ENCODE data around the gene ARHGAP4.

Gene ARHGAP4

DNA sequence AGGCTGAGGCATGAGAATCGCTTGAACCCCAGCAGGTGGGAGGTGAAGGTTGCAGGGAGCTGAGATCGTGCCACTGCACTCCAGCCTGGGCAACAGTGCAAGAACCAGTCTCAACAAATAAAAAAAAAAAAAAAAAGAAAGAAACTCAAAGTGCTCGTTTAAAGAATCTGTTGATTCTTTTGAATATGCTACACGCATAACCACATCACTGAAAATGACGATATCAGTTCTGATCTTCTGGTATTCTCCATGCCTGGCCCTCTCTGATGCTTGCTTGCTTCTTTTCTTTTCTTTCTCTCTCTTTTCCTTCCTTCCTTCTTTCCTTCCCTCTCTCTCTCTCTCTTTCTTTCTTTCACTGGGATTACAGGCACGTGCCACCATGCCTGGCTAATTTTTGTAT, 14.3 kb downstream of the ARHGAP4 start:
- no peak for DNase-seq
- TF ChIP-seq, protein P1, sequence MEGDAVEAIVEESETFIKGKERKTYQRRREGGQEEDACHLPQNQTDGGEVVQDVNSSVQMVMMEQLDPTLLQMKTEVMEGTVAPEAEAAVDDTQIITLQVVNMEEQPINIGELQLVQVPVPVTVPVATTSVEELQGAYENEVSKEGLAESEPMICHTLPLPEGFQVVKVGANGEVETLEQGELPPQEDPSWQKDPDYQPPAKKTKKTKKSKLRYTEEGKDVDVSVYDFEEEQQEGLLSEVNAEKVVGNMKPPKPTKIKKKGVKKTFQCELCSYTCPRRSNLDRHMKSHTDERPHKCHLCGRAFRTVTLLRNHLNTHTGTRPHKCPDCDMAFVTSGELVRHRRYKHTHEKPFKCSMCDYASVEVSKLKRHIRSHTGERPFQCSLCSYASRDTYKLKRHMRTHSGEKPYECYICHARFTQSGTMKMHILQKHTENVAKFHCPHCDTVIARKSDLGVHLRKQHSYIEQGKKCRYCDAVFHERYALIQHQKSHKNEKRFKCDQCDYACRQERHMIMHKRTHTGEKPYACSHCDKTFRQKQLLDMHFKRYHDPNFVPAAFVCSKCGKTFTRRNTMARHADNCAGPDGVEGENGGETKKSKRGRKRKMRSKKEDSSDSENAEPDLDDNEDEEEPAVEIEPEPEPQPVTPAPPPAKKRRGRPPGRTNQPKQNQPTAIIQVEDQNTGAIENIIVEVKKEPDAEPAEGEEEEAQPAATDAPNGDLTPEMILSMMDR (IDR thresholded peaks at IDR 0.05; ENCODE audit: low read depth, low read length) = no peak
- no peak overlapping the region for H3K4me3 ChIP-seq (ENCODE audit: low read depth, low read length)
- no peak overlapping the region for H3K27ac ChIP-seq
- no peaks in the 10 kb centered on the region for H3K9me3 ChIP-seq (ENCODE audit: severe bottlenecking)
- peaks cover 29% of the 10 kb centered on the region for H3K27me3 ChIP-seq (ENCODE audit: insufficient read depth, low read depth, severe bottlenecking)
- no peaks in the 10 kb centered on the region; the same call in 1 of the 2 replicates for H3K36me3 ChIP-seq

DNA sequence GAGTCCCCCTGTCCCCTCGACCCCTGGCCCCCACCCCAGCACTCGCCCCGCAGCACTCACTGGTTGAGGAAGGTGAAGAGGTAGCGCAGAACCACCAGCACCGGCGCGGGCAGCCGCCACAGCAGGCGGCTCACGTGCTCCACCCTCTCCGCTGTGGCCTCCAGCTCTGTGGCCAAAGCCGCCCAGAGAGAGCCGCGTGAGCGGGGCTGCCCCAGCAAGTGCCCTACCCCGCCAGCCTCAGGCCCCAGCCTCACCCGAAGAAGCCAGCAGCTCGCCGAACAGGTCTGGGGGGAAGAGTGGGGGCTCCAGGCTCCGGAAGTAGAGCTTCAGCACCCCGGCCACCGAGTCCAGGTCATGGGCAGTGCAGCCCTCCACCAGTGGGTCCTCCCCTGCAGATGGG, 15.6 kb downstream of the ARHGAP4 start:
- Histone ChIP-seq H3K36me3 (no peaks in the 10 kb centered on the region; the same call in 1 of the 2 replicates), H3K27me3 (ENCODE audit: insufficient read depth, low read depth, severe bottlenecking) (peaks cover 22% of the 10 kb centered on the region), H3K27ac (no peak overlapping the region), H3K4me3 (ENCODE audit: low read depth, low read length) (no peak overlapping the region), H3K9me3 (ENCODE audit: severe bottlenecking) (no peaks in the 10 kb centered on the region)
- TF ChIP-seq, protein P1 (IDR thresholded peaks at IDR 0.05; ENCODE audit: low read depth, low read length) = no peak
- DNase-seq = no peak

DNA sequence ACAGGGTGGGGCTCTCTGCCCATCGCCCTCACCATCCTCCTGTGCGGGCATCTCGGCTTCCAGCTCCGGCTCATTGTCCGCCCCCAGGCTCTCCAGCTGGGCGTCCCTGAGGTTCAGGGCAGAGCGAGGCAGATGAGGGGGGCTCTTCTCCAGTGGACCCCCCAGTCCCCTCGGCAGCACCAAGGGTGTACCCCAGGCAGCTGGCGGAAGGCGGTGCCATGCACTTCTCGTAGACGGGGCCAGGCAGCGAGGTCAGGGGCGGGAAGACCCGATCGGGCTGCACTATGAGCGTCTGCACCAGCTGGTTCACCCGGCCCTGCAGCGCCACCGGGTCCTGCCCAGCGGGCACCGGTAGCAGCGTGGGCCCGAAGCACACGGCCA, 16.1 kb downstream of the ARHGAP4 start:
- TF ChIP-seq, protein P1 (IDR thresholded peaks at IDR 0.05; ENCODE audit: low read depth, low read length) = no peak
- Histone ChIP-seq H3K27ac (no peak overlapping the region), H3K9me3 (ENCODE audit: severe bottlenecking) (no peaks in the 10 kb centered on the region), H3K4me3 (ENCODE audit: low read depth, low read length) (no peak overlapping the region), H3K36me3 (no peaks in the 10 kb centered on the region; the same call in 1 of the 2 replicates), H3K27me3 (ENCODE audit: insufficient read depth, low read depth, severe bottlenecking) (peaks cover 22% of the 10 kb centered on the region)
- no peak for DNase-seq

DNA sequence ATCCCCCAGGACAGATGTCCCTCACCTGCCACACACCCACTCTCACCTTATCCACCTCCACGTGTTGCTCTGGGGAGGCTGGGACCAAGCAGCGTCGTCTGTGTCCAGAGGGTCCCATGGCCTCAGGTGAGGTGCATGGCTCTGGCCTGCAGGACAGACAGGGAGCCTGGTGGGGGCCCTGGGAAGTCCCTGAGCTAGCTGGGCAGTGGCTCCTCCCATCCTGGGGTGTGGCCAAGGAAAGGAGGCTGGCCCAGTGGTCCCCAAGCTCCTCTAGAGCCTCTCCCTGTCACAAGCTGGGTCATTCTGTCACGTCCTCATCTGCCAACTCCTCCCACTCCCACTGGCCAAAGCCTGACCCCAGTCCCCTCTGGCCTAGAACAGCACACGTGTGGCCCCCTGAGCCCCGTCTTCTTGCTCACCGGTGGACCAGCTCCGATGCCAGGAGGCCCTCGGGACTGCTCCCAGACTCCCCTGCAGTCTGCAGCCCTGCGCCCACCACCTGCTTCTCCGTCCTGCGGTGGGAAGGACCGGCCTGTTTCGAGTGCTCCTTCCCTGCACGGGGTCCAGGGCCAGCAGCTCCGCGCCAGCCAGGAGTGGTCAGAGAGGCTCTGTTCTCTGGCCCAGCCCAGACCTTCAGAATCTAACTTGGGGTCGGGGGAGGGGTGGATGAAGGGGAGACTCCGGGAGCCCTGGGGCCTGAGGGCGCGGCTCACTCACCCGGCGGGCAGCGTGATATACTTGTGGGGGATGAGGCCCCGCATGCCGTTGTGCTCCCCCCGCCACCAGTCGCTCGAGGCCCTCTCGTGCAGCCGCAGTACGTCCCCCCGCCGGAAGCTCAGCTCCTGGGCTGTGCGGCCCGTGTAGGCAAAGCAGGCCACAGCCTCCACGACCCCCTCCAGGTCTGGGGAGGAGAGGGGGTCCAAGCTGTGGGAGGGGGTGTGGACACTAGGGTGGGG, 16.8 kb downstream of the ARHGAP4 start:
- peak overlapping the region; percentile 40 for H3K27ac ChIP-seq
- H3K27me3 ChIP-seq (ENCODE audit: insufficient read depth, low read depth, severe bottlenecking) = peaks cover 16% of the 10 kb centered on the region
- no peaks in the 10 kb centered on the region; the same call in 1 of the 2 replicates for H3K36me3 ChIP-seq
- TF ChIP-seq, protein P1 (IDR thresholded peaks at IDR 0.05; ENCODE audit: low read depth, low read length) = no peak
- peak; percentile 85 for DNase-seq
- no peaks in the 10 kb centered on the region for H3K9me3 ChIP-seq (ENCODE audit: severe bottlenecking)
- H3K4me3 ChIP-seq (ENCODE audit: low read depth, low read length) = no peak overlapping the region

DNA sequence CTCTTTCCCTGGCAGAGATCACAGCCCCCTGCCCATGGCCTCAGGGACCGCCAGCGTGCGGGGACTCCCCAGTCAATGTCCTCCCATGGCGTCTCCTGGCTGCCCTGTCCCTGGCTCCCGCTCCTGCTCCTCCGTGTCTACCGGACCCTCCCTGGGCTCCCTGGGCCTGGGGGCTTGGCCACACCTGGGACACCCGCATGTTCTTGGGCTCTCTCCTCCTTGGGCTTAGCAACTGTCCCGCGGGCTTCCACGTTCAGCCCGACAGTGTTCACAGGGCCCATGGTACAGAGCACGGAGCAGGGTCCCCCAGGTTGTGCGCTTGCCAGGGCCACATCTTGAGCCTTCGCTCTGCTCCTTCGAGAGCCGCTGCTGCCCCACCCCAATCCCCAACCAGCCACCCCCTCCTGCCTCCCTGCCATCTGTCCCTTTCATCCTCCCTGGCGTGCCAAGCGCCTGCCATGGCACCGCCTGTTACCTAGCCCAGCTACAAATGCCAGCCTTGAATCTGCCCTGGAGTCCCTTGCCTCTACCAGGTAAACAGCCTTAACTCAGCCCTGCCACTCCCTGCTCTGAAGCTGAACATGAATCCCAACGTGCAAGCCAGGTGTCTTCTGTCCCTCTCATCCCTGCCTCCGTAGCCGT, 17.7 kb downstream of the ARHGAP4 start:
- Histone ChIP-seq H3K4me3 (ENCODE audit: low read depth, low read length) (no peak overlapping the region), H3K27ac (no peak overlapping the region; the same call in 1 of the 2 replicates), H3K9me3 (ENCODE audit: severe bottlenecking) (no peaks in the 10 kb centered on the region), H3K27me3 (ENCODE audit: insufficient read depth, low read depth, severe bottlenecking) (peaks cover 19% of the 10 kb centered on the region), H3K36me3 (no peaks in the 10 kb centered on the region; the same call in 1 of the 2 replicates)
- TF ChIP-seq, protein P1 (IDR thresholded peaks at IDR 0.05; ENCODE audit: low read depth, low read length) = no peak
- DNase-seq = no peak
